HG03108 (cell line): ENCODE data around the gene MTMR12.
"Not testable (repeated sequence)": the region's sequence is repeated elsewhere in the genome, so short reads cannot be mapped to it uniquely, and the experiment has no call there.

Experiments used
- ATAC-seq: cut with Tn5 transposase; IDR thresholded peaks from one replicate; pipeline ENCODE4 v1.9.1; 2021; ENCODE audit warnings: moderate library complexity; ENCODE audit not compliant: unreplicated experiment

Gene MTMR12

GRCh38 chr5:32233696-32234447 lies 78.9 kb downstream of the MTMR12 start:
- no peak for ATAC-seq

GRCh38 chr5:32233220-32233695 lies 79.5 kb downstream of the MTMR12 start:
- no peak for ATAC-seq

- peak; percentile 91 for ATAC-seq
Measured at GRCh38 chr5:32232441-32233219, 80.1 kb downstream of the MTMR12 start.

- ATAC-seq = no peak
Measured at GRCh38 chr5:32231929-32232328, 80.8 kb downstream of the MTMR12 start.

GRCh38 chr5:32231241-32231640 lies 81.5 kb downstream of the MTMR12 start:
- ATAC-seq = no peak

GRCh38 chr5:32230356-32231099 lies 82.2 kb downstream of the MTMR12 start:
- no peak for ATAC-seq

GRCh38 chr5:32229586-32229985 lies 83.2 kb downstream of the MTMR12 start:
- ATAC-seq = no peak

- no peak for ATAC-seq
Measured at GRCh38 chr5:32228816-32229215, 83.9 kb downstream of the MTMR12 start.

GRCh38 chr5:32225445-32225844 lies 87.3 kb downstream of the MTMR12 start:
- no peak for ATAC-seq

- ATAC-seq = no peak
Measured at GRCh38 chr5:32223972-32224609, 88.6 kb downstream of the MTMR12 start.

- ATAC-seq = no peak
Measured at GRCh38 chr5:32222723-32223470, 89.8 kb downstream of the MTMR12 start.

GRCh38 chr5:32217886-32218396 lies 94.8 kb downstream of the MTMR12 start:
- ATAC-seq = no peak

GRCh38 chr5:32214344-32214743 lies 98.4 kb downstream of the MTMR12 start:
- not testable (repeated sequence) for ATAC-seq

GRCh38 chr5:32210151-32210550 lies 102.6 kb downstream of the MTMR12 start:
- ATAC-seq = no peak

- ATAC-seq = not testable (repeated sequence)
Measured at GRCh38 chr5:32208837-32209236, 103.9 kb downstream of the MTMR12 start.

GRCh38 chr5:32207355-32207634 lies 105.4 kb downstream of the MTMR12 start:
- ATAC-seq = no peak

- ATAC-seq = no peak
Measured at GRCh38 chr5:32206509-32207354, 106.0 kb downstream of the MTMR12 start.

- ATAC-seq = no peak
Measured at GRCh38 chr5:32206053-32206452, 106.7 kb downstream of the MTMR12 start.

- no peak for ATAC-seq
Measured at GRCh38 chr5:32202394-32202793, 110.3 kb downstream of the MTMR12 start.
